GM12801 (cell line): ENCODE data around the gene PAX8.

Experiments used
- TF ChIP-seq, protein P1 (sequence below): IDR thresholded peaks from one replicate; pipeline ENCODE4 v1.5.1; 2011; ENCODE audit warnings: control low read depth; ENCODE audit not compliant: insufficient read length; ENCODE audit errors: extremely low read depth

Gene PAX8

DNA sequence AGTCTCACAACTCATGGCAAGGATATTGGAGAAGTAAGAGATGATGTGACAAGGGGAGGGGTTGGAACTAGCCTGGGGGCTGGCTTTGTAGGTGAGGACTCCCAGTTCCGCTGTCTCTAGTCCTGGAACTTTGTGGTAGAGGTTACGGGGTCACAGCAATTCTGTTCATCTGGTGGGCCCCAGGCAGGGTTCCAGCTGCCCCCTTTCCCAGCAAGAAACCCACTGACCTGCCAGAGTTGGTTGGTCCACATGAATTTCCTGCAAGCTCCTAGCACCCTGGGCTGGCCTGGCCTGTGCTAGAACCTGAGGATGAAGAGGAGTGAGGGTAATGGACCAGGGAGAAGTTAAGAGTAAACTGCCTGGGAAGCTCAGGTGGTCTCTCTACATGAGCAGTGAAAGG lies 63.7 kb downstream of the PAX8 start:
- TF ChIP-seq, protein P1, sequence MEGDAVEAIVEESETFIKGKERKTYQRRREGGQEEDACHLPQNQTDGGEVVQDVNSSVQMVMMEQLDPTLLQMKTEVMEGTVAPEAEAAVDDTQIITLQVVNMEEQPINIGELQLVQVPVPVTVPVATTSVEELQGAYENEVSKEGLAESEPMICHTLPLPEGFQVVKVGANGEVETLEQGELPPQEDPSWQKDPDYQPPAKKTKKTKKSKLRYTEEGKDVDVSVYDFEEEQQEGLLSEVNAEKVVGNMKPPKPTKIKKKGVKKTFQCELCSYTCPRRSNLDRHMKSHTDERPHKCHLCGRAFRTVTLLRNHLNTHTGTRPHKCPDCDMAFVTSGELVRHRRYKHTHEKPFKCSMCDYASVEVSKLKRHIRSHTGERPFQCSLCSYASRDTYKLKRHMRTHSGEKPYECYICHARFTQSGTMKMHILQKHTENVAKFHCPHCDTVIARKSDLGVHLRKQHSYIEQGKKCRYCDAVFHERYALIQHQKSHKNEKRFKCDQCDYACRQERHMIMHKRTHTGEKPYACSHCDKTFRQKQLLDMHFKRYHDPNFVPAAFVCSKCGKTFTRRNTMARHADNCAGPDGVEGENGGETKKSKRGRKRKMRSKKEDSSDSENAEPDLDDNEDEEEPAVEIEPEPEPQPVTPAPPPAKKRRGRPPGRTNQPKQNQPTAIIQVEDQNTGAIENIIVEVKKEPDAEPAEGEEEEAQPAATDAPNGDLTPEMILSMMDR = no peak

DNA sequence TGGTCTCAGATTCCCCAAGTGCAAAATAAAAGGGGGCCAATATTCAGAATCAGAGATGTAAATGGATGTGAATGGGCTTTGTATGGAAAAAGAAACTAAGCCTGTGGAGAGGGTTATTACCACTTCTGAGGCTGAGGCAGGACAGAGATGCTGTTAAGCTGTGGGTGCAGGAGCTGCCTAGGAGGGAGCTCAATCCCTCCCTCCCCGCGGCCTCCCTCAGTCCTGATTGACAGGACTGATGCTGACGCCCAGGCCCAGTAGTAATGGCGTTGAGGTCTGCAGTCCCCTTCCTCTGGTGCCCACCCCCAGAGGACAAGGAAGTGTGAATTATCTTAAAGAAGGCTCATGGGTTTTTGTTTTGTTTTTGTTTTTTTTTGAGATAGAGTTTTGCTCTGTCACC lies 64.6 kb downstream of the PAX8 start:
- TF ChIP-seq, protein P1 = no peak

DNA sequence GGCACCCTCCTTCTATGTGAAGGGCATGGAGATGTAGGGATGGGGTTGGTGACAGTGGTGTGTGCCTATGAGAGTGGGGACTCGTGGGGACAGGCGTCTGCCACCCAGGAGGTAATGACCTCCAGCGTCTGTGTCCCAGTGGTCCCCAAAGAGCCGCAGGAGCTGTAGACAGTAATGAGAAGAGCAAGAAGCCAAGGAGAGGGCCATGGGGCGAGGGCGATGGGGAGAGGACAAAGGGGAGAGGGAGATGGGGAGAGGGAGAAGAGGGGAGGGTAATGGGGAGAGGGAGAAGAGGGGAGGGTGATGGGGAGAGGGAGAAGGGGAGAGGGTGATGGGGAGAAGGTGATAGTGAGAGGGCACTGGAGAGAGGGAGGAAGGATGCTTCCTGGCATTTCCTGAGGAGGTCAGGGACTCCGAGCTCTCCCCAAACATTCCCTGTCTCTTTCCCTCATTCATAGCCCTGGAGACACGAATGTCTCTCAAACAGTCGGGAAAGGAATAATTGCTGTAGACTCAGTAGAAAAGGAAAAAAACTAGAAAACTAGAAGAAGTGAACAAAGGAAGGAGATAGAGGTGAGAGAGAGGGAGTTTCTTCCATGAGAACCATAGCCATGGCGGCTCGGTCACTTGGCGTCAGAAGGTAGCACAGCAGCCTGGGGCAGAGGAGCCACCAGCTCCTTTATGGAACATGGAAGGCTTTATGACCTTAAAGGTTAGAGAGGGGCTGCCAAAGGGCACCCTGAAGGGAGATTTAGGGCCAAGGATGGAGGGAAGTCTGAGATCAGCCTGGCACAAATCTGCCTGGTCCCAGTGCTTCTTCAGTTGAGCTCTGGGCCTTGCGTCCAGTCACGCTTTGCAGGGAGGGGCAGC lies 65.4 kb downstream of the PAX8 start:
- TF ChIP-seq, protein P1 = no peak

DNA sequence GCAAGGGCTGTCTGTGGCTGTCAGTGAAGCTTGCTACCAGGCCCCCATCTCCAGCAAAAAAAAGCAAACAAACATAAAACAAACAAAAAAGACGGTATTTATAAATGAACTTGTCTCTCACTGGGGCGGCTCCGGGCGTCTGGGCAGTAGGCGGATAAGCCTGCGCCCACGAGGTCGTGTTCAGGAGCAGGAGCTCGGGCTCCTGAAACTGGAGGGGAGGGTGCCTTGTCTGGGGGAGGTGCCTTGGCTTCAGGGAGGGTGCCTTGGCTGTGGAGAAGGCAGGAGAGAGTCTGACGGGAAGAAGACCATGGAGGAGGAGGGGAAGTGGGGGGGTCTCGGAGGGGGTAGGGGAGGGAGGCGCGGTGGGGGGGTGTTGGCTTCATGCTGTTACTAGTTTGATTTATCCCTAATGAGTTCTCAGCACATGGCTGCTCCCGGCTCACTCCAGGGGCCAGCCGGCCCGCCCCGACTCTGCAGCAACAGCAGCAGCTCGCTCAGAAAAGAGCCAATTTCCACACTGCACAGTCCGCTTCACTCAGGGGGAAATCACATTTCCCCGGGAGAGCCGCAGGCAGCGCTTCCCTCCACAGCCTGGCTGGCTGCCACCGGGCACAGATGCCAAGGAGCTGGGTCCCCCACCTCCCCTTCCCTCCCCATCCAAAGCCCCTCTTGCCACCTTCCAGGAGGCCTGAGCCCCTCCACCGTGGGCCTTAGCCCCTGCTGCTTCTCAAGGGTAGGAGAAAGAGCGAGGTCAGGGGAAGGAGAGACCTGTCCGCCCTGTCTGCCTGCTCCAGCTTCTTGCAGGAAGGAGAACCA lies 66.3 kb downstream of the PAX8 start:
- TF ChIP-seq, protein P1 = no peak

DNA sequence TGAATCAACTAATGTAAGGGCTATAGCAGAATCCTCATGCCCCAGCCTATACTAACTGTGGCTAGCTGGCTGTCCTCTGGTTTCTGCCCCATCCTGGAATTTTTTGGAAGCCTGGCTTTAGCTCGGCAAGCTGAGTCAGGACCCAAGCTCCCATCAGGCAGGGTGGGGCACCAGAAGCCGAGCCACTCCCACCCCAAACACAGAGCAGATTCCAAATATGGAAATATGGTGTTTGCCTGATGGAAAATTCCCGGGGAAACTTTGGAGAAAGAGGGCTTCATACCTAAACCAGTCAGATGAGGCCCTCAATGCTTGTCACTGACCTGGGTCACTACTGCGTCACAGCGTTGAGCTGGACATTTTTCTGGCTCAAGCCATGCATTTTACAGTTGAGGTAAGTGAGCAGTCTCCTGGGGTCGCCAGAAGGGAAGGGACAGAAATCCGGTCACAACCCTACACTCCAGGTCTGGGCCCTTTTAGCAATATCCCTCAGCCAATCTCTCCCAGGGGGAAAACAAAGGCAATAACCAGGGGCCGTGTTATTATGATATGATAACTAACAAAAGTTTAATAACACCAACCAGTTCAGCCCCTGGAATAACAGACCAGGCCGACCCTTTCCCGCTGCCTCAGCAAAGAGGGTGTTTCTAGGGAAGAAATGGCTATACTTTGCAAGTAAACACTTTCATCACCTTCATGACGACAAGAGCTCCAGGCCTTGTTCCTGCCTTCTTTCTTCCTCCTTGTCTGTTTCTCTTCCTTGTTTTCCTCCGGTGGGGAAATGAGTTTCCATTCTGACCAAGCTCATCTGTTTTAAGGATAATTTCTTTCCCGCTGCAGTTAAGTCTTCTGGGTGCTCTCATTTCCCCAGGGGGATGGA lies 67.3 kb downstream of the PAX8 start:
- TF ChIP-seq, protein P1 = no peak

DNA sequence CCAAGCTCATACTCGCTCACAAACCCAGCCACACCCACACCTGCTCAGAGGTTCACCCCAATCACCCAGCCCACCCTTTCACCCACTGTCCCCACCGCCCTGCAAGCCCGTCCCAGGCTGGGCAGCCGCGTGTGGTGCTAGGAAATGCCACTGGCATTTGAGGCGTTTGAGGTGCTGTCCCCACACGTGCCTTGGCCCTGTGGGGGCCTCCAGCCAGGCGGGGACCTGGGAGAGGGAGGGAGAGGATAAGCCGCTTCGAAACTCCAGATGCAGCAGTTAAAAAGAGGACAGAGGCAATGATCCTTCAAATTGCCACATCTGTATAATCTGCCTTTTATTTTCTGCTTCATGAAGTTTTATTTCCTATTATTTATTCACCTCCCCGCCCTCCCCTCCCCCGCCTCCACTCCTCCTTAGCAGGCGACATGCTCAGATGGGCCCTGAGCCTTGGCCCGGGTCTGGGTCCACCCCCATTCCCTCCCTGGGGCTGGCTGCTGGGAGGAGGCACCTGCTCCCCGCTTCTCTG lies 69.0 kb downstream of the PAX8 start:
- TF ChIP-seq, protein P1 = no peak
